ENCODE data around the gene FLT1.

DNA sequence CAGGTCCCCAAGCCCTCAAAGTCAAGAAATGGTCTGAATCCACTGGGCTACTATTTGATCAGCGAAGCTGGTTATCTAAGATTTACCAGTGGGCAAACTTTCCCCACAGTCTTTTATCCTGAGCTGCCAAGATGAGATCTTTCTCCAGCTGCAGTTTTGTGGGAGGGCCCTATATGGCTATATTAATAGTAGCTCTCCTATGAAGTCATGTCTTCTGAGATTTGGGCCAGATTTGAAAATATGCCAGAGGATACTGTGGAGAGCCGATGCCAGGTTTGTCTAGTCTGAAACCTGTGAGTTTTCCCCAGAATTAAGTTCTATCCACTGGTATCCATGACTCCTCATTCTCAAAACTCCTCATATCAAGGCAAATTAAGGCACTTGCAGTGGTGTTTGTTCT lies 173.2 kb downstream of the FLT1 start:
- TF ChIP-seq SP1 (IDR thresholded peaks at IDR 0.05) (no peak), ELF4 (IDR thresholded peaks at IDR 0.05) (no peak), FOXA1 (IDR thresholded peaks at IDR 0.05) (no peak), CTBP1 (IDR thresholded peaks at IDR 0.05; ENCODE audit: borderline replicate concordance) (no peak), TARDBP (IDR thresholded peaks at IDR 0.05) (no peak), HDGF (IDR thresholded peaks at IDR 0.05; ENCODE audit: borderline replicate concordance) (no peak), ZNF384 (IDR thresholded peaks at IDR 0.05) (no peak), SUZ12 (IDR thresholded peaks at IDR 0.05) (no peak), FOXM1 (IDR thresholded peaks at IDR 0.05; ENCODE audit: borderline replicate concordance) (no peak), BHLHE40 (IDR thresholded peaks at IDR 0.05; ENCODE audit: borderline replicate concordance) (no peak), FOXK2 (IDR thresholded peaks at IDR 0.05) (no peak), LEF1 (IDR thresholded peaks at IDR 0.05; ENCODE audit: borderline replicate concordance) (no peak), NFRKB (IDR thresholded peaks at IDR 0.05) (no peak)
